ENCODE measurements around the gene SMOC2.

SMOC2 gene

GRCh38 chr6:168538892-168539811 lies 98.2 kb downstream of the SMOC2 start:
- Histone ChIP-seq H3K9me3 (ENCODE audit: control insufficient read depth, insufficient read depth, low read length) (no peaks in the 10 kb centered on the region), H3K4me1 (ENCODE audit: control insufficient read depth, insufficient read depth, low read length) (peaks cover 7% of the 10 kb centered on the region), H3K36me3 (ENCODE audit: control insufficient read depth, insufficient read depth, low read length) (no peaks in the 10 kb centered on the region), H3K27me3 (ENCODE audit: control insufficient read depth, insufficient read depth, low read length) (no peaks in the 10 kb centered on the region), H3K4me3 (ENCODE audit: low read depth, low read length) (no peak overlapping the region), H3K9ac (ENCODE audit: low read depth, low read length) (no peak overlapping the region)

DNA sequence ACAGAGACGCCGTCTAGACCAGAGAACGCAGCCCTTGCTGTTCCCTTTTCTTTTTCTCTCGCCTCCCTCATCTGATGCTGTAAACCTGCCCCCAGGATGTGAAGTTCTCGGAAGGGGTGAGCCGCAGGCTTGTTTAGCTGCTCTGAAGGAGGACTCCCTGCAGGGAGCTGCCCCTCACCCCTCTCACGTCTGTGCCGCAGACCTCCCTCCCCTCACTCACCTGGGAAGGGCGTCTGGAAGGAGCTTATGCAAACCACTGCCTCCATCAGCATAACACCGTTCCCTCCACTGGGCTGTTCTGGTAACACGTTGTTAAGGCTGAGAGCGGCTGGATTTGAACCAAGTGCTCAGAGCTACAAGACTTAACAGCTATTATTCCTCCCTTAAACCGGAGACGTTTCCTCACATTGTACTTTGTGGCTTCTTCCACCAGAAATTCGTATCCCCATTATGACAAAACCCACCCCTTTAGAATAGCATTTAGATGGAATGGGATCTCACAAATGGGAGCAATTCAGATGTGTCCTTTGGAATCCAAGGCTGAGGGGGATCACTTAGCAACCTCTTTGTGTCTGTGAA lies 99.8 kb downstream of the SMOC2 start:
- no peaks in the 10 kb centered on the region for H3K9me3 ChIP-seq (ENCODE audit: control insufficient read depth, insufficient read depth, low read length)
- no peak overlapping the region for H3K4me3 ChIP-seq (ENCODE audit: low read depth, low read length)
- H3K4me1 ChIP-seq (ENCODE audit: control insufficient read depth, insufficient read depth, low read length): peaks cover 7% of the 10 kb centered on the region
- H3K36me3 ChIP-seq (ENCODE audit: control insufficient read depth, insufficient read depth, low read length): no peaks in the 10 kb centered on the region
- H3K9ac ChIP-seq (ENCODE audit: low read depth, low read length): no peak overlapping the region
- H3K27me3 ChIP-seq (ENCODE audit: control insufficient read depth, insufficient read depth, low read length): no peaks in the 10 kb centered on the region

GRCh38 chr6:168541307-168541706 lies 100.3 kb downstream of the SMOC2 start:
- no peaks in the 10 kb centered on the region for H3K36me3 ChIP-seq (ENCODE audit: control insufficient read depth, insufficient read depth, low read length)
- H3K9me3 ChIP-seq (ENCODE audit: control insufficient read depth, insufficient read depth, low read length): no peaks in the 10 kb centered on the region
- no peak overlapping the region for H3K4me3 ChIP-seq (ENCODE audit: low read depth, low read length)
- H3K9ac ChIP-seq (ENCODE audit: low read depth, low read length): no peak overlapping the region
- no peaks in the 10 kb centered on the region for H3K27me3 ChIP-seq (ENCODE audit: control insufficient read depth, insufficient read depth, low read length)
- H3K4me1 ChIP-seq (ENCODE audit: control insufficient read depth, insufficient read depth, low read length): peaks cover 7% of the 10 kb centered on the region

GRCh38 chr6:168542301-168542700 lies 101.3 kb downstream of the SMOC2 start:
- no peaks in the 10 kb centered on the region for H3K27me3 ChIP-seq (ENCODE audit: control insufficient read depth, insufficient read depth, low read length)
- peaks cover 7% of the 10 kb centered on the region for H3K4me1 ChIP-seq (ENCODE audit: control insufficient read depth, insufficient read depth, low read length)
- H3K36me3 ChIP-seq (ENCODE audit: control insufficient read depth, insufficient read depth, low read length): no peaks in the 10 kb centered on the region
- no peak overlapping the region for H3K9ac ChIP-seq (ENCODE audit: low read depth, low read length)
- H3K4me3 ChIP-seq (ENCODE audit: low read depth, low read length): no peak overlapping the region
- no peaks in the 10 kb centered on the region for H3K9me3 ChIP-seq (ENCODE audit: control insufficient read depth, insufficient read depth, low read length)

DNA sequence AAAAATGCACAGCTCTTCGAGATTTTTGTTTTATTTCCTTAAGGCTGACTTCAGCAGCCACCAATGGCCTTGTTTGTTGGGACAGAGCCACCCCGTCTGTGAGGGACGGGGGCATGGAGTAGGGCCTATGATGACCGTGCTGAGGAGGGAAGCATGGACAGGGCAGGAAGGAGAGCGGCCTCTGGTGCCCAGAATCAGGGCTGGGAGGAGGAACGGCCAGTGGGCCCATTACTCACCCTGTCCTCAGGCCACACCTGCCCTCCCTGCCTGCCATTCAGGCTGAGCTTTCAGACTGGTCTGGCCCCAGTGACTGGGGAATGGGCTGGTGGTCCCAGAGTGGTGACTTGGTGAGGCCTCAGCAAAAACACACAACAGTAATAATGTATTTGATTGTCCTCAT lies 104.4 kb downstream of the SMOC2 start:
- H3K27me3 ChIP-seq (ENCODE audit: control insufficient read depth, insufficient read depth, low read length): no peaks in the 10 kb centered on the region
- H3K36me3 ChIP-seq (ENCODE audit: control insufficient read depth, insufficient read depth, low read length): no peaks in the 10 kb centered on the region

DNA sequence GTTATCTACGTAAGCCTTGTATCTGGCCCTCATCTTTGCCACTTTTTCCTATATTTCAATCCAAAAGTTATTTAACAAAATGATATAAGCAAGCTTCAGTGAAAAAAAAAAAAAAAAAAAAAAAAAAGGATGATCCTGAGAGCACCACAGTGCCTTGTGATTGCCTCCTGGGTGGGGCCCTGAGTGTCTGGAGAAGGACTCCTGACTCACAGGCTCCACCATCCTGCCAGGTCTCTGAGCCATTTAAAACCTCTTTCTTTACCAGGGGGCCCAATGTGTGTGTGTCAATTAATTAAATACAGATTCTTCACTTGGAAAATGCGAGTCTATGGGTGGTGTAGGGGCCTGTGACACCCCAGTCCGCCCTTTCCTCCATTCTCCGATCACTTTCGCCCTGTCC lies 105.2 kb downstream of the SMOC2 start:
- peaks cover 3% of the 10 kb centered on the region for H3K4me1 ChIP-seq (ENCODE audit: control insufficient read depth, insufficient read depth, low read length)
- no peaks in the 10 kb centered on the region for H3K27me3 ChIP-seq (ENCODE audit: control insufficient read depth, insufficient read depth, low read length)
- H3K36me3 ChIP-seq (ENCODE audit: control insufficient read depth, insufficient read depth, low read length): no peaks in the 10 kb centered on the region
- H3K9me3 ChIP-seq (ENCODE audit: control insufficient read depth, insufficient read depth, low read length): no peaks in the 10 kb centered on the region
- H3K9ac ChIP-seq (ENCODE audit: low read depth, low read length): no peak overlapping the region
- H3K4me3 ChIP-seq (ENCODE audit: low read depth, low read length): no peak overlapping the region

More for the DNA sequence above, 104.4 kb downstream of the SMOC2 start:
- no peaks in the 10 kb centered on the region for H3K9me3 ChIP-seq (ENCODE audit: control insufficient read depth, insufficient read depth, low read length)
- no peak overlapping the region for H3K9ac ChIP-seq (ENCODE audit: low read depth, low read length)
- peaks cover 7% of the 10 kb centered on the region for H3K4me1 ChIP-seq (ENCODE audit: control insufficient read depth, insufficient read depth, low read length)
- no peak overlapping the region for H3K4me3 ChIP-seq (ENCODE audit: low read depth, low read length)

DNA sequence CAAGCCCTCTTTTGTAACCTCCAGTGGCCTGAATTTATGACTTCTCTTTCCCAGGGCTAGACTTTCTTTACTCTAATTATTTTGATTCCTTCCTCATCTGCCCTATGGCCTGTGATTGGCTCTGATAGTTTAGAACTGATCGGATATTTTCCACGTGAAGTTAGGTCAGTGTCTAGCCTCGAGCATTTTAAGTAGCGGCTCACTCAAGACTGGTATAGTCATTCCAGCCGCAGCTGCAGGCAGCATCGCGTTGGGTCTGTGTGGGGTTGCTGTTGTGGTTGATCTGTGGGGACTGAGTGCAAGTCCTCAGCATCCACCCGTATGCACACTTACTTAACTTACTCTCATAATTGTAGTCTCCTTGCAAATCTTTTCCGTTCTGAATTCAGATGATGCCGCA lies 105.7 kb downstream of the SMOC2 start:
- Histone ChIP-seq H3K36me3 (ENCODE audit: control insufficient read depth, insufficient read depth, low read length) (no peaks in the 10 kb centered on the region), H3K4me3 (ENCODE audit: low read depth, low read length) (no peak overlapping the region), H3K4me1 (ENCODE audit: control insufficient read depth, insufficient read depth, low read length) (no peaks in the 10 kb centered on the region), H3K27me3 (ENCODE audit: control insufficient read depth, insufficient read depth, low read length) (no peaks in the 10 kb centered on the region), H3K9ac (ENCODE audit: low read depth, low read length) (no peak overlapping the region), H3K9me3 (ENCODE audit: control insufficient read depth, insufficient read depth, low read length) (no peaks in the 10 kb centered on the region)

DNA sequence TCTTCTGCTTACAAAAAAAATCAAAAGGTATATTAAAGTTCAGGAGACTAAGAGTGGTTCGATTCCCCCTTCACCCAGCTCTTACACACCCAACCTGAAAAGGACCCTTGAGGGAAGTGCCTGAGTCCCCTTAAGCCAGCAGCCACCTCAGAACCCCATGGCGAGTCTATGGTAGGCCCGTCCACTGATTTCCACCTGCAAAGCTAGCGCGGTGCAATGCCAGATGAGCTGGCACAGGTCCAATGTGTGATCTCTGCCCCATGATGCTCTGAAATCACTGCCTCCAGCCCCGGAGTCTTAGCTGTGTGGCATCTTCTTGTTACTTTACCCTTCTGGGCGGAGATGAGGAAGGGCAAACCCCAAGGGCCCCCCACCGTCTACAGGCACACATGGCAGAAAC lies 109.3 kb downstream of the SMOC2 start:
- no peak overlapping the region for H3K4me3 ChIP-seq (ENCODE audit: low read depth, low read length)
- no peaks in the 10 kb centered on the region for H3K27me3 ChIP-seq (ENCODE audit: control insufficient read depth, insufficient read depth, low read length)
- H3K36me3 ChIP-seq (ENCODE audit: control insufficient read depth, insufficient read depth, low read length): no peaks in the 10 kb centered on the region
- H3K9ac ChIP-seq (ENCODE audit: low read depth, low read length): no peak overlapping the region
- H3K9me3 ChIP-seq (ENCODE audit: control insufficient read depth, insufficient read depth, low read length): no peaks in the 10 kb centered on the region
- no peaks in the 10 kb centered on the region for H3K4me1 ChIP-seq (ENCODE audit: control insufficient read depth, insufficient read depth, low read length)

GRCh38 chr6:168554472-168554871 lies 113.5 kb downstream of the SMOC2 start:
- Histone ChIP-seq H3K9ac (ENCODE audit: low read depth, low read length) (no peak overlapping the region), H3K9me3 (ENCODE audit: control insufficient read depth, insufficient read depth, low read length) (no peaks in the 10 kb centered on the region), H3K36me3 (ENCODE audit: control insufficient read depth, insufficient read depth, low read length) (no peaks in the 10 kb centered on the region), H3K4me3 (ENCODE audit: low read depth, low read length) (no peak overlapping the region), H3K27me3 (ENCODE audit: control insufficient read depth, insufficient read depth, low read length) (no peaks in the 10 kb centered on the region), H3K4me1 (ENCODE audit: control insufficient read depth, insufficient read depth, low read length) (no peaks in the 10 kb centered on the region)

- Histone ChIP-seq H3K4me3 (ENCODE audit: low read depth, low read length) (no peak overlapping the region), H3K36me3 (ENCODE audit: control insufficient read depth, insufficient read depth, low read length) (no peaks in the 10 kb centered on the region), H3K4me1 (ENCODE audit: control insufficient read depth, insufficient read depth, low read length) (no peaks in the 10 kb centered on the region), H3K9ac (ENCODE audit: low read depth, low read length) (no peak overlapping the region), H3K9me3 (ENCODE audit: control insufficient read depth, insufficient read depth, low read length) (no peaks in the 10 kb centered on the region), H3K27me3 (ENCODE audit: control insufficient read depth, insufficient read depth, low read length) (no peaks in the 10 kb centered on the region)
These were observed 114.1 kb downstream of the SMOC2 start for GRCh38 chr6:168554898-168555617.

DNA sequence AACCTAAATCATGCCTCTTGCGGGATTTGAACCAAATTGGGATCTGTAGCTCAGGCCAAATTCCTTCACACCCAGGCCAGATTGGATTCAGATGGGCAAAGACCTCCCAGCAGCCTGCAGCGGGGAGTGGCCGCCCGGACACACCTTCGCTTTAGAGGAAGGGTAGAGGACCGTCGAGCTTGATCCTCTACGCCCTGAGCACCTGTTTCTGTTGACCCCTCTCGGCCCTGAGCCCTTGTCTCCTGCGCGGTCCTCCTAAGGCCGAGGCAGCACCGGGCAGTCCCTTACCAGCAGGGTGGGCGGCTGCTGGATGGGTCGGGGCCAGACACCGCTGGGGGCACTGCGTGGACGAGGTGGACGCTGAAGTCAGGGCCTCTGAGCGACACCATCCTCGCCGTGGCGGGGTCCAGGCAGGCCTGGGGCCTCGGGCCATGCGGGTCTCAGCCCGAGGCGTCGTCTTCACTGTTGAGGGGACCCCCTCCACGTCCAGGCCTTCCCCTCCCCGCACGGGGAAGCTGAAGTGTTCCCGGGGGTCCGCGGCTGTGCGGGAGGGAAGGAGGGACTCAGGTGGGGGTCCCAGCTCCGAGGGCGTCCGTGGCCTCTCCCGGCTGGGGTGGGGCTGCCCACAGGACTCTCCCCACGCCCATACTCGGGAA lies 114.8 kb downstream of the SMOC2 start:
- H3K9ac ChIP-seq (ENCODE audit: low read depth, low read length): no peak overlapping the region
- H3K4me3 ChIP-seq (ENCODE audit: low read depth, low read length): no peak overlapping the region
- H3K9me3 ChIP-seq (ENCODE audit: control insufficient read depth, insufficient read depth, low read length): no peaks in the 10 kb centered on the region
- no peaks in the 10 kb centered on the region for H3K4me1 ChIP-seq (ENCODE audit: control insufficient read depth, insufficient read depth, low read length)
- no peaks in the 10 kb centered on the region for H3K36me3 ChIP-seq (ENCODE audit: control insufficient read depth, insufficient read depth, low read length)
- H3K27me3 ChIP-seq (ENCODE audit: control insufficient read depth, insufficient read depth, low read length): no peaks in the 10 kb centered on the region

All from iPS-15b (cell line).